ENCODE results near the gene RD3L. TPM values are rescaled to one million over a fixed set of nuclear protein-coding genes. Genes with fewer than 3 reads are reported as not detected.

RD3L gene
- total RNA-seq, 1 experiment from 2014 or later, result not detected

DNA sequence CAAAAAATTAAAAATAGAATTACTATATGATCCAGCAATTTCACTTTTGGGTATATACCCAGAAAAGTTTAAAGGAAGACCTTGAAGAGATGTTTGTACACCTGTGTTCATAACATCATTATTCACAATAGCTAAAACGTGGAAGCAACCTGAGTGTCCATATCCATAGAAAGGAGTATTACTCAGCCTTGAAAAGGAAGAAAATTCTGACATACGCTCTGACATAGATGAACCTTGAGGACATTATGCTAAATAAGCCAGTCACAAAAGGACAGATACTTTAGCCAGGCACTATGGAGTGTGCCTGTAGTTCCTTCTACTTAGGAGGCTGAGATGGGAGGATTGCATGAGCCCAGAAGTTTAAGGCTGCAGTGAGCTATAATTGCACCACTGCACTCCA is 6.1 kb upstream of the RD3L start:
- H3K27me3 ChIP-seq (ENCODE audit: insufficient read depth, low read length), result no peaks in the 10 kb centered on the region
- H2AFZ ChIP-seq (ENCODE audit: low read depth, low read length, poor library complexity, severe bottlenecking), result no peak overlapping the region
- no TSS peak for BruUV-seq (replicated peaks)
- ChIA-PET POLR2A (no interaction called here), RAD21 (ENCODE audit: low non-redundant PET in 1 of 2, low total read pairs in 2 of 2, uncharacterized antibody in 2 of 2, unreplicated experiment in 2 of 2) (no interaction called here), CTCF (no interaction called here)
- no peaks in the 10 kb centered on the region for H3K79me2 ChIP-seq (ENCODE audit: insufficient read depth, low read length)
- ATAC-seq (no peak), DNase-seq (ENCODE audit: low read depth, low spot score) (no peak)
- H3K9me2 ChIP-seq (ENCODE audit: insufficient read depth), result no peaks in the 10 kb centered on the region
- H3K9me3 ChIP-seq (ENCODE audit: control insufficient read depth in 1 of 2, insufficient read depth in 1 of 2, low read depth in 1 of 2, low read length in 2 of 2), result peaks cover 0 to 4% of the 10 kb centered on the region in 2 experiments; a peak in 1 of 4 replicates
- H3K4me1 ChIP-seq (ENCODE audit: control insufficient read depth in 1 of 2, insufficient read depth in 2 of 2, low read length in 2 of 2), result no peaks in the 10 kb centered on the region
- TF ChIP-seq CBX3 (IDR thresholded peaks at IDR 0.05; ENCODE audit: low read depth), result no peak
- no peak for TF ChIP-seq RAD21 (IDR thresholded peaks at IDR 0.05; ENCODE audit: low read depth)
- TF ChIP-seq, protein P1, sequence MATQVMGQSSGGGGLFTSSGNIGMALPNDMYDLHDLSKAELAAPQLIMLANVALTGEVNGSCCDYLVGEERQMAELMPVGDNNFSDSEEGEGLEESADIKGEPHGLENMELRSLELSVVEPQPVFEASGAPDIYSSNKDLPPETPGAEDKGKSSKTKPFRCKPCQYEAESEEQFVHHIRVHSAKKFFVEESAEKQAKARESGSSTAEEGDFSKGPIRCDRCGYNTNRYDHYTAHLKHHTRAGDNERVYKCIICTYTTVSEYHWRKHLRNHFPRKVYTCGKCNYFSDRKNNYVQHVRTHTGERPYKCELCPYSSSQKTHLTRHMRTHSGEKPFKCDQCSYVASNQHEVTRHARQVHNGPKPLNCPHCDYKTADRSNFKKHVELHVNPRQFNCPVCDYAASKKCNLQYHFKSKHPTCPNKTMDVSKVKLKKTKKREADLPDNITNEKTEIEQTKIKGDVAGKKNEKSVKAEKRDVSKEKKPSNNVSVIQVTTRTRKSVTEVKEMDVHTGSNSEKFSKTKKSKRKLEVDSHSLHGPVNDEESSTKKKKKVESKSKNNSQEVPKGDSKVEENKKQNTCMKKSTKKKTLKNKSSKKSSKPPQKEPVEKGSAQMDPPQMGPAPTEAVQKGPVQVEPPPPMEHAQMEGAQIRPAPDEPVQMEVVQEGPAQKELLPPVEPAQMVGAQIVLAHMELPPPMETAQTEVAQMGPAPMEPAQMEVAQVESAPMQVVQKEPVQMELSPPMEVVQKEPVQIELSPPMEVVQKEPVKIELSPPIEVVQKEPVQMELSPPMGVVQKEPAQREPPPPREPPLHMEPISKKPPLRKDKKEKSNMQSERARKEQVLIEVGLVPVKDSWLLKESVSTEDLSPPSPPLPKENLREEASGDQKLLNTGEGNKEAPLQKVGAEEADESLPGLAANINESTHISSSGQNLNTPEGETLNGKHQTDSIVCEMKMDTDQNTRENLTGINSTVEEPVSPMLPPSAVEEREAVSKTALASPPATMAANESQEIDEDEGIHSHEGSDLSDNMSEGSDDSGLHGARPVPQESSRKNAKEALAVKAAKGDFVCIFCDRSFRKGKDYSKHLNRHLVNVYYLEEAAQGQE (IDR thresholded peaks at IDR 0.05; ENCODE audit: low read depth), result no peak
- TF ChIP-seq, protein P2, sequence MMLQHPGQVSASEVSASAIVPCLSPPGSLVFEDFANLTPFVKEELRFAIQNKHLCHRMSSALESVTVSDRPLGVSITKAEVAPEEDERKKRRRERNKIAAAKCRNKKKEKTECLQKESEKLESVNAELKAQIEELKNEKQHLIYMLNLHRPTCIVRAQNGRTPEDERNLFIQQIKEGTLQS (IDR thresholded peaks at IDR 0.05), result no peak
- no peak for TF ChIP-seq ZFX (IDR thresholded peaks at IDR 0.05)
- no peak for TF ChIP-seq POLR2A (IDR thresholded peaks at IDR 0.05; ENCODE audit: borderline replicate concordance, extremely low read depth, insufficient read depth, insufficient read length)
- TF ChIP-seq ZNF274 (IDR thresholded peaks at IDR 0.05; ENCODE audit: low read depth, low read length), result no peak
- no peak for TF ChIP-seq EGR1 (IDR thresholded peaks at IDR 0.05; ENCODE audit: low read depth)
- no peak for TF ChIP-seq FOSL1 (IDR thresholded peaks at IDR 0.05; ENCODE audit: low read depth)
- TF ChIP-seq CEBPB (IDR thresholded peaks at IDR 0.05; ENCODE audit: low read depth), result no peak
- TF ChIP-seq TCF7L2 (IDR thresholded peaks at IDR 0.05; ENCODE audit: borderline replicate concordance, extremely low read depth, insufficient read depth, insufficient read length), result no peak
- no peak for TF ChIP-seq POLR2AphosphoS5 (IDR thresholded peaks at IDR 0.05; ENCODE audit: low read depth, low read length)
- TF ChIP-seq EZH2 (IDR thresholded peaks at IDR 0.05), result no peak
- no peak for TF ChIP-seq EZH2phosphoT487 (IDR thresholded peaks at IDR 0.05; ENCODE audit: borderline replicate concordance)
- TF ChIP-seq, protein P3, sequence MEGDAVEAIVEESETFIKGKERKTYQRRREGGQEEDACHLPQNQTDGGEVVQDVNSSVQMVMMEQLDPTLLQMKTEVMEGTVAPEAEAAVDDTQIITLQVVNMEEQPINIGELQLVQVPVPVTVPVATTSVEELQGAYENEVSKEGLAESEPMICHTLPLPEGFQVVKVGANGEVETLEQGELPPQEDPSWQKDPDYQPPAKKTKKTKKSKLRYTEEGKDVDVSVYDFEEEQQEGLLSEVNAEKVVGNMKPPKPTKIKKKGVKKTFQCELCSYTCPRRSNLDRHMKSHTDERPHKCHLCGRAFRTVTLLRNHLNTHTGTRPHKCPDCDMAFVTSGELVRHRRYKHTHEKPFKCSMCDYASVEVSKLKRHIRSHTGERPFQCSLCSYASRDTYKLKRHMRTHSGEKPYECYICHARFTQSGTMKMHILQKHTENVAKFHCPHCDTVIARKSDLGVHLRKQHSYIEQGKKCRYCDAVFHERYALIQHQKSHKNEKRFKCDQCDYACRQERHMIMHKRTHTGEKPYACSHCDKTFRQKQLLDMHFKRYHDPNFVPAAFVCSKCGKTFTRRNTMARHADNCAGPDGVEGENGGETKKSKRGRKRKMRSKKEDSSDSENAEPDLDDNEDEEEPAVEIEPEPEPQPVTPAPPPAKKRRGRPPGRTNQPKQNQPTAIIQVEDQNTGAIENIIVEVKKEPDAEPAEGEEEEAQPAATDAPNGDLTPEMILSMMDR (IDR thresholded peaks at IDR 0.05 in 2 of 3, conservative IDR thresholded peaks at IDR 0.05 in 1 of 3; ENCODE audit: borderline replicate concordance in 1 of 3, insufficient read depth in 1 of 3, low read depth in 2 of 3, low read length in 2 of 3), result no peak
- no peak for TF ChIP-seq ELF1 (IDR thresholded peaks at IDR 0.05; ENCODE audit: borderline replicate concordance, low read depth)
- no peak overlapping the region for H3K27ac ChIP-seq (ENCODE audit: low read depth, low read length)
- H3K4me2 ChIP-seq (ENCODE audit: low read length), result no peak overlapping the region
- H4K20me1 ChIP-seq (ENCODE audit: insufficient read depth), result no peaks in the 10 kb centered on the region
- H3K9ac ChIP-seq (ENCODE audit: low read length), result no peak overlapping the region
- no peak overlapping the region for H3K4me3 ChIP-seq (replicated peaks in 1 of 2; ENCODE audit: low read depth in 1 of 2, low read length in 2 of 2)
- intact Hi-C loops (cut with micrococcal nuclease), result no loop called here
- H3K36me3 ChIP-seq (ENCODE audit: control insufficient read depth in 1 of 2, insufficient read depth in 2 of 2, low read length in 2 of 2), result no peaks in the 10 kb centered on the region
